ENCODE measurements around the gene USP34.
"Not testable (repeated sequence)": the region's sequence is repeated elsewhere in the genome, so short reads cannot be mapped to it uniquely, and the experiment has no call there.

The USP34 gene, protein sequence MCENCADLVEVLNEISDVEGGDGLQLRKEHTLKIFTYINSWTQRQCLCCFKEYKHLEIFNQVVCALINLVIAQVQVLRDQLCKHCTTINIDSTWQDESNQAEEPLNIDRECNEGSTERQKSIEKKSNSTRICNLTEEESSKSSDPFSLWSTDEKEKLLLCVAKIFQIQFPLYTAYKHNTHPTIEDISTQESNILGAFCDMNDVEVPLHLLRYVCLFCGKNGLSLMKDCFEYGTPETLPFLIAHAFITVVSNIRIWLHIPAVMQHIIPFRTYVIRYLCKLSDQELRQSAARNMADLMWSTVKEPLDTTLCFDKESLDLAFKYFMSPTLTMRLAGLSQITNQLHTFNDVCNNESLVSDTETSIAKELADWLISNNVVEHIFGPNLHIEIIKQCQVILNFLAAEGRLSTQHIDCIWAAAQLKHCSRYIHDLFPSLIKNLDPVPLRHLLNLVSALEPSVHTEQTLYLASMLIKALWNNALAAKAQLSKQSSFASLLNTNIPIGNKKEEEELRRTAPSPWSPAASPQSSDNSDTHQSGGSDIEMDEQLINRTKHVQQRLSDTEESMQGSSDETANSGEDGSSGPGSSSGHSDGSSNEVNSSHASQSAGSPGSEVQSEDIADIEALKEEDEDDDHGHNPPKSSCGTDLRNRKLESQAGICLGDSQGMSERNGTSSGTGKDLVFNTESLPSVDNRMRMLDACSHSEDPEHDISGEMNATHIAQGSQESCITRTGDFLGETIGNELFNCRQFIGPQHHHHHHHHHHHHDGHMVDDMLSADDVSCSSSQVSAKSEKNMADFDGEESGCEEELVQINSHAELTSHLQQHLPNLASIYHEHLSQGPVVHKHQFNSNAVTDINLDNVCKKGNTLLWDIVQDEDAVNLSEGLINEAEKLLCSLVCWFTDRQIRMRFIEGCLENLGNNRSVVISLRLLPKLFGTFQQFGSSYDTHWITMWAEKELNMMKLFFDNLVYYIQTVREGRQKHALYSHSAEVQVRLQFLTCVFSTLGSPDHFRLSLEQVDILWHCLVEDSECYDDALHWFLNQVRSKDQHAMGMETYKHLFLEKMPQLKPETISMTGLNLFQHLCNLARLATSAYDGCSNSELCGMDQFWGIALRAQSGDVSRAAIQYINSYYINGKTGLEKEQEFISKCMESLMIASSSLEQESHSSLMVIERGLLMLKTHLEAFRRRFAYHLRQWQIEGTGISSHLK (N-terminal part only)

DNA sequence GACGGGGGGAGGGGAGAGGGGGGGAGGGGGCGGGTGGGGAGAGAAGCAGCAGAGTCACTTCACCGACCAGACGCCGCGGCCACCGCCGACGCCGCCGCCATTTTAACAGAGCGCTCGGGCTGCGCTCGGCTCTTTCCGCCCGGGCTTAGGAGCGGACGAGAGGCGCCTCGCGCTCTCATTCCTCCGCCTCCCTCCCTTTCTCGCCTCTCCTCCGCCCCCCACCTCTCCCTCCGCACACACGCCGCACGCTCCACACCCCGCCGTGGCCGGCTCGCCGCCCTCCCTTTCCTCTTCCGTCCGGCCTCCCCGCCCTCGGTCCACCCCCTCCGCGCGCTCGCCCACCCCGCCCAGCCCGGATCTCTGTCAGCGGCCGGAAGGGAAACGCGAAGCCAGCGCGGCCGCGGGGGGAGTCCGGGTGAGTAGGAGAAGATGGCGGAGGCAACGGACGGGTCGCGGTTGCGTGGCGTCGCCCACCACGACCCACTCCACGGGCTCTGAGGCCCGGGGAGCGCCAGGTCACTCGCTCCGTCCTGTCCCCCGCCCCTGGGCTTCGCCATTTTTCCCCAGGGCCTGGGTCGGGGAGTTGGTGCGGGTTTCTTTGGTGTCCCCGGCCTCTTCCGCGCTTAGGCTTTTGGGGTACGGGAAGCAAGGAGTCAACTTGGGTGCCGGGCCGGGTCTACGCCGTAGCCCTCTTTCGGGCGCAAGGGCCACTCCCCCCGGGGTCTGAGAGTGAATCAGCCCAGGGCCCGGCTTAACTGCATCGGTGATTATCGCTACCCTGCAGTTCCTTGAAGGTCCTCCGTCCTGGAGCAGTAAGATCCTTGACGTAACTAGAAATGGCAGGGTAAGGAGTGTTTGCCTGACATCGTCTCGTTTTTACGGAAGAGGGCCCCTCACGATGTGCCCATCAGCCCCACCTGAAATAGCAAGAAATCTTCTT is at the start of gene USP34:
TSS of gene USP34 (minus strand) at position 123 of the 940 bp plus-strand sequence. CDS start 395 bp downstream, outside the sequence.
- DNase-seq (ENCODE audit: low spot score), result peak; percentile 95

DNA sequence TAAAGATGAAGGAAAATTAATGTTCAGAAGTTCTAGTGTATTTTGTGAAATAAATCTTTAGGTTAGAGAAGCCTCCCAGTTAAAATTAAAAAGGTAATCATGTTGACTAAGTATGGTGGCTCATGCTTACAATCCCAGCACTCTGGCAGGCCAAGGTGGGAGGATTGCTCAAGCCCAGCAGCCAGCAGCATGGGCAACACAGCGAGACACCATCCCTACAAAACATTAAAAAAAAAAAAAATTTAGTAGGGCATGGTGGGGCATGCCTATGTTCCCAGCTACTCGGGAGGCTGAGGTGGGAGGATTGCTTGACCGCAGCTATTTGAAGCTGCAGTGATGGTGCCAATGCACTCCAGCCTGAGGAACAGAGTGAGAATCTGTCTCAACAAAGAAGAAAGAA is 49.4 kb upstream of the USP34 start:
- DNase-seq (ENCODE audit: low spot score), result no peak

DNA sequence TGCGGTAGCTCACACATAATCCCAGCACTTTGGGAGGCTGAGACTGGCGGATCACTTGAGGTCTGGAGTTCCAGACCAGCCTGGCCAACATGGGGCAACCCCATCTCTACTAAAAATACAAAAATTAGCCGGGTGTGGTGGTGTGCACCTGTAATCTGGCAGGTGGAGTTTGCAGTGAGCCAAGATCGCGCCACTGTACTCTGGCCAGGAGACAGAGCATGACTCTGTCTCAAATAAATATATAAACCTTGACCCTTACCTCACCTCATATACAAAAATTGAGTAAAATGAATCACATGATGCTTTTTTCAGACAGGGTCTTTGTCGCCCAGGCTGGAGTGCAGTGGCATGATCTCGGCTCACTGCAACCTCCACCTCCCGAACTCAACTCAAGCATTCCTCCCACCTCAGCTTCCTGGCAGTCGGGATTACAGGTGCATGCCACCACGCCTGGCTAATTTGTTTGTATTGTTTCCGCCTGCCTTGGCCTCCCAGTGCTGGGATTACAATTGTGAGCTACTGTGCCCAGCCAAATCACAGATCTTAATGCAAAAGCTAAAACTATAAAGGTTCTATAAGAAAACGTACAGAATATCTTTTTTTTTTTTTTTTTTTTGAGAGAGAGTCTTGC is 42.0 kb upstream of the USP34 start:
- no peak for DNase-seq (ENCODE audit: low spot score)

DNA sequence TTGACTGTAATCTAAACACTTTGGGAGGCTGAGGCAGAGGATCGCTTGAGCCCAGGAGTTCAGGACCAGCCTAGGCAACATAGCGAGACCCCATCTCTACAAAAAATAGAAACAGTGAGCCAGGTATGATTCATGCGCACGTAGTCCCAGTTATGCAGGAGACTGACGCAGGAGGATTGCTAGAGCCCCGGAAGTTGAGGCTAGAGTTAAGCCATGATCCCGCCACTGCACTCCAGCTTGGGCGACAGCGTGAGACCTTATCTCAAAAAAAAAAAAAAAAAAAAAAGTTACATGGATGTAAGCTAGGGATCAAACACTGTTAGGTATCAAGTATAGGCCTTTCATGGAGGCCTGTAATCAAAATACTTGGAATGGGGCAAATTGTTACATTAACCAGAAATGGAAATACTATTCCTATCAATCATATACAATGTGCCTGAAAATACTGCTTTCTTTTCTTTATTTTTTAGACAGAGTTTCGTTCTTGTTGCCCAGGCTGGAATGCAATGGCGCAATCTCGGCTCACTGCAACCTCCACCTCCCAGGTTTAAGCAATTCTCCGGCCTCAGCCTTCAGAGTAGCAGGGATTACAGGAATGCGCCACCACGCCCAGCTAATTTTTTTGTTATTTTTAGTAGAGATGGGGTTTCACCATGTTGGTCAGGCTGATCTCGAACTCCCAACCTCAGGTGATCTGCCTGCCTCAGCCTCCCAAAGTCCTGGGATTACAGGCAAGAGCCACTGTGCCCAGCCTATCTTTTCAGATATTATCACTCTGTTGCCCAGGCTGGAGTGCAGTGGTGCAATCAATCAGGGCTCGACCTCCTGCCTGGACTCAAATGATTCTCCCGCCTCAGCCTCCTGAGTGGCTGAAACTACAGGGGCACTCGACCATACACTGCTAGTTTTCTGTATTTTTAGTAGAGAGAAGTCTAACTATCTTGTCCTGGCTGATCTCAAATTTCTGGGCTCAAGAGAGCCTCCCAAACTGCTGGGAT is 40.1 kb upstream of the USP34 start:
- DNase-seq (ENCODE audit: low spot score), result no peak

DNA sequence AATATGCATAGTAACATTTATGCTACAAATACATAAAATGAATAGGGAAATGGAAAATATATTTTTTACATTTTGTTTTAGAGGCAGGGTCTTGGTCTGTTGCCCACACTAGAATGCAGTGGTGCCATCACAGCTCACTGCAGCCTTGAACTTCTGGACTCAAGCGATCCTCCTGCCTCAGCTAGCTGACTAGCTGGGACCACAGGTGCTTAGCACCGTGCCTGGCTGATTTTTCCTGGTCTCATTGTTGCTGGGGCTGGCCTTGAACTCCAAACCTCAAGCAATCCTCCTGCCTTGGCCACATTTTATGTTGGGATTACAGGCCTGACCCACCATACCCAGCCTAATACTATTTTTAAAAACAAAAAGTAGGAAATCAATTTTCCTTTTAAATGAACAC is 34.1 kb upstream of the USP34 start:
- no peak for DNase-seq (ENCODE audit: low spot score)

DNA sequence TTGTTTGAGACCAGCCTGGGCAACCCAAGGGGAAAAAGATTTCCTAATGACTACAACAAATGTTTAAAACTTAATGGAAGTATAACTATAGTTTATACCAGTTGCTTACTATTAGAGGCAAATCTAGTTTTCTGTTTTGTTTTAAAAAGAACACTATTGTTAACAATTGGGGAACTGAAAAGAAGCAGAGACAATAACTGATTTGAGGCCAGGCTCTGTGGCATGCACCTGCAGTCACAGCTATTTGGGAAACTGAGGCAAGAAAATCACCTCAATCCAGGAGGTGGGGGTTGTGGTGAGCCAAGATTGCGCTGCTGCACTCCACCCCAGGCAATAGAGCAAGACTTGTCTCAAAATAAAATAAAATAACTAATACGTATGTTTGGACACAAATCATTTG is 28.2 kb upstream of the USP34 start:
- DNase-seq (ENCODE audit: low spot score), result no peak

DNA sequence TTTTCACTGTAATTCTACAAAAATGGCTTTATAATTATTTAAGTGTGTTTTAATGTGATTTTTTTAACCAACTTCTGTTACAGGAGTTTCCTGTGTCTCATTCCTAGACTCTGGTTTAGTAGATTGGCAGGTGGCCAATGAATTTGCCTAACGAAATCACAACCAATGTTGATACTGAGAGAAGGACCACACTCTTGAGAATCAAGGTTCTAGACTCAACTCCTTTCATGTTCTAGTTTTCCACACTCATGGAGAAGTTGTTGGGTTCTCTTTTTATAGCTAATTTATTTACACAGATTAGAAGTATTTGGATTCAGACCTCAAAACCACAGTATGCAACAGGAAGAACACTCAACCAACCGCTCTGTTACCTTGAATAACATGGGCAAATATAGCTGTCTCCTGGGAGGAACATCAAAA is 22.6 kb upstream of the USP34 start:
- peak; percentile 6 for DNase-seq (ENCODE audit: low spot score)

DNA sequence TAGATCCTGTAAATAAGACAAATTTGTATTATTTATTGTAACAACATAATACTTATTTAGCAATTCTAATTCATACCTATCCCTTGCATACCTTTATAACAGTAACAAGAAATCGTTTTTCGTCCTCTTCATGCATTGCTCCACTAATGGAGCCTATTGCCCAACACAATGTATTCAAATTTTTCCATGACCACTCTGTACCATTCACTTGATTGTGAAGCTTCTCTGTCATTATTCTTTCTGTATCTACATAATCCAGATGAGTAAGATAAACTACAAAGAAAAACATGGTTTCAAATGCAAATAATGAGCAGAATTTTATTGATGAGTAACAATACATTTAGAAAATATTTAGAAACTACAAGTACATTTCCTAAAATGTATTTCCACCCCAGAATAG is 21.6 kb upstream of the USP34 start:
- no peak for DNase-seq (ENCODE audit: low spot score)

DNA sequence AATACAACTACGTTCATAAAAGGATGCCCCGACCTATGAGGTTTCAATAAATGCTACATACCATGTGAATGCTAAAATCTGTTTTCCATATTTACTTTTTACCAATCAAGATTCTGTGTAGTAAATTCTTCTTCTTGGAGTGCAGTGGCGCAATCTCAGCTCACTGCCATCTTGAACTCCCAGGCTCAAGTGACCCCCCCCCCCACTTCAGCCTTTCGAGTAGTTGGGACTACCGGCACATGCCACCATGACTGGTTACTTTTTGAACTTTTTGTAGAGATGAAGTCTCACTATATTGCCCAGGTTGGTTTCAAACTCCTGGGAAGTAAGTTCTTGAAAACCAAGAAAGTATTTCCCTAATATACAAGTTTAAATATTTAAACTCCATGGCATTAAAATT is 14.4 kb upstream of the USP34 start:
- no peak for DNase-seq (ENCODE audit: low spot score)

DNA sequence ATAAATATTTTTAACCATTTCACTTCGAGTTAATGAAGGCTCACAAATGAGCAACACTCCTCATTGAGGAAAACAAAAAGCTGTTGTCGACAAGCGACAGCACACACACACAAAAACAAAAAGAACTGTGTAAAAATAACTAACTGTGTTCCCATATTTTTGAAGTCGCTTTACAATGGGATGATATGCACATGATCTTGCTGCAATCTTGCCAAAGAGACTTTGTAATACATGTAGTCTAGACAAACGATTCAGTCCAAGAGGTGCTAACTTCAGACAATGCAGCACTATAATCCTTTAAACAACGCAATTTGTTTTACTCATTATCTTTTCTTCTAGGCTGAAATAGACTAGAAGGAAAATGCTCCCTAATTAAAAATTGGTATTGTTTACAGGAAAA is 7.2 kb upstream of the USP34 start:
- no peak for DNase-seq (ENCODE audit: low spot score)

DNA sequence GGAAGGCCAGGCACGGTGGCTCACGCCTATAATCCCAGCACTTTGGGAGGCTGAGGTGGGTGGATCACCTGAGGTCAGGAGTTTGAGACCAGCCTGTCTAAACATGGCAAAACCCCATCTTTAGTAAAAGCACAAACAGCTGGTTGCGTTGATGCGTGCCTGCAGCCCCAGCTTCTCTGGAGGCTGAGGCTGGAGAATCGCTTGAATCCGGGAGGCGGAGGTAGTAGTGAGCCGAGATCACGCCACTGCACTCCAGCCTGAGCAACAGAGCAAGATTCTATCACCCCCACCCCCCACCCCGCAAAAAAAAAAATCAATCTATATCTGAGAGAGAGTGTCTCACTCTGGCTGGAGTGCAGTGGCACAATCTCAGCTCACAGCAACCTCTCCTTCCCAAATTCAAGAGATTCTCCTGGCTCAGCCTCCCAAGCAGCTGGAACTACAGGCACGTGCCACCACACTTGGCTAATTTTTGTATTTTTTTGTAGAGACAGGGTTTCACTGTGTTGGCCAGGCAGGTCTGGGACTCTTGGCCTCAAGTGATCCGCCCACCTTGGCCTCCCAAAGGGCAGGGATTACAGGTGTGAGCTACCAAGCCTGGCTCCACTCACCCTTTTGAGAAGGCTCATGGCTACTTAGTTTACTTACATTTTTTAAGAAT is 6.2 kb upstream of the USP34 start:
- DNase-seq (ENCODE audit: low spot score), result not testable (repeated sequence)

DNA sequence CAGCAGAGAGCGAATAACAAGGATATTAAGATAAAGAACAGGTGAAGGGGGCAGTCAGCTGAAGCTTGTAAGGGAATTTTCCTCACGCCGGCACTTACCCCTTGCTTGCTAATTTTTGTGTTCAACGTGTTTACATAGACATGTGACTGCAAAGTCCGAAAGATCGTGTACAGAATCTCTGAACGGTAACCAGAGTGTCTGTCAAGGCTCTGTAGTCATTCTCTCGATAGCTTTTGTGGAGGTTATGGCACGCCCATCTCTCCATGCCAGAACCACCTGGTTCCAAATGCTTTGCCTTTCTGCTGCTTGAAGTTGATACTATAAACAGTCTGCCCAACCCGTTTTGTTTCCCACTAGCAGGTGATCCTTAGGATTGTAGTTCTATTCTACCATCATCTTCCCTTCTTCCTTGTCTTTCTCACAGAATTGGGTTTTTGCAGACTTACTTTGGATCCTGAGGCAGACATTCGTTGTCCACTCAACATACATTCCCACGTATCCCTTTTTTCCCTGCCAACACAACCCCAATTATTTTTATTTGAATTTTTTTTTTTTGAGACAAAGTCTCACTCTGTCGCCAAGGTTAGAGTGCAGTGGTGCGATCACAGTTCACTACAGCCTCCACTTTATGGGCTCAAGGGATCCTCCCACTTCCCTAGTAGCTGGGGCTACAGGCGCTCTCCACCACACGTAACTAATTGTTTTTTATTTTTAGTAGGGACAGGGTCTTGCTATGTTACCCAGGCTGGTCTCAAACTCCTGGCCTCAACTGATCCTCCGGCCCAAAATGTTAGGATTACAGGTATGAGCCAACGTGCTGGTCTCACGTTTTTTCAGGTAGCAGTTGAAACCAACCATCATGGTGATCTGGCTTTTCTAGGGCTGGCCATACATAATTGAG is 1.3 kb upstream of the USP34 start:
- peak; percentile 15 for DNase-seq (ENCODE audit: low spot score)

DNA sequence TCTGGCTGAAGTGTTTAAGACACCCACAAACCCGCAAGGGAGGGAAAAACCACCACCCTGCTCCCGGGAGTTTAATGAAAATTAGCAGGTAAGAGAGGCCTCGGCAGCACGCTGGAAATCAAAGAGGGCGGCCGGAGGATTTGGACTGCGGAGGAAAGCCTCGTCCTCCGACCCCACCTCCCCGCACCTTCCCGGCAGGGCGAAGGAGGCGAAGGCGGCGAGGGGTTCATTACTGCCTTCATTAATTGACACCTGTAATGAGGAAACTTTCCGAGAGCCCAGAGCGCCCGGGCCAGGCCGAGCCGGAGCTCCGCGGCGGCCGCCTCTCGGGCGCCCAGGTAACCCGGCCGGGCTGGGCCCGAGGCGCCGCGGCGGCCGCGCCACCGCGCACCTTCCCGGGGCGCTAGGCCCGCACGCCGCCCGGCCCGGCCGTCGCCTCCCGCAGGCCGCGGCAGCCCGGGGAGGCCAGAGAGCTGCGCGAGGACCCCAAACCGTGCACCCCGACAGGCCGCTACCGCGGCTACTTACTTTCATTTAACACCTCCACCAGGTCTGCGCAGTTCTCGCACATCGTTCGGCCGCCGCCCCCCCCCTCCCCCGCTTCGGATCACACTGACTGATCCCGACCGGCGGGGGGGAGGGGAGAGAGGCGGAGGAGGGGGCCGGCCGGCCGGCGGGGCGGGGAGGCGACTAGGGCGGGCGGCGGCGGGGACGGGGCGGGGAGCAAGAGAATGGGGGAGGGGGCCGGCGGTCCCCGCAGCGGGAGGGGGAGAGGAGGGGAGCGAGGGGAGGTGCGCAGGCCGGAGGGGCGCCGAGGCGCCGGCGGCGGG is 550 bp downstream of the USP34 start:
- DNase-seq (ENCODE audit: low spot score), result peak; percentile 89

DNA sequence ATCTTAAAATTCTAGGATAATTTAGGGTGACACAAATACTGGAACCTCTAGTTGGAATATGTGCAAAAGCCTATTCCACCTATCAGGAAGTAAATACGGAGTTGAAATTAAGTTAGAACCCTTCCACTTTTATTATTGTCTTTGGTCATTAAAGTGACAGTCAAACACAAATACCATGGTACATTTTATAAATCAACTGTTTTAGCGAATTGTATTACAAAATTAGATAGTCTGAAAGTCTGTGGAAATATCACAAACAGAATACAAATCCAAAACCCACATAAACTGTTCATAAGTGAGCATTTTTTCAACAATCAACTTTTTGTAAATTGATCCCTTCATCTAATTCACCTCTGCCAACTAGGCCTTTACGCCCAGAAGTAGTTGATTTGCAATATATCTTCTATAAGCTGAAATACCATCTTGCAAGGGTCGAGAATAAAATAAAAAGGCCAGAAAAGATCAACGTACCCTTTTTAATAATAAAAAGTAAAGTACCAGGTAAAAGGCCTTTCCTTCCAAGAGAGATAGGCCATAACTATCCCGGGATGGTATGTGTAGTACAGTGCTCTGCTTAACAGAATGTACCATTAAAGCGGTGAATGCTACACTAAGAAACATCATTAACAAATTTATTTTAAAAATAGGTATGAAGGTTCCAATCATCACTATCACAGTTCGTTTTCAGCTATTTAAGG is 1.3 kb downstream of the USP34 start:
- DNase-seq (ENCODE audit: low spot score), result peak; percentile 12

DNA sequence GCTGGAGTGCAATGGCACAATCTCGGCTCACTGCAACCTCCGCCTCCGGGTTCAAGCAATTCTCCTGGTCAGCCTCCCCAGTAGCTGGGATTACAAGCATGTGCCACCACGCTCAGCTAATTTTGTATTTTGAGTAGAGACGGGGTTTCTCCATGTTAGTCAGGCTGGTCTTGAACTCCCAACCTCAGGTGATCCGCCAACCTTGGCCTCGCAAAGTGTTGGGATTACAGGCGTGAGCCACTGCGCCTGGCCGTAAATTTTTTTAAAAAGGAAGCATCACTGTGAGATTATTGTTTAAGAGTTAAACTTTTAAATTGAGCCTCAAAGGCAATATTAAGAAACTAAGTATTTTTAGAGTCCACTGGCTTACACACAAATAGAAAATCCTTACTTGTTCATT is 2.7 kb downstream of the USP34 start:
- not testable (repeated sequence) for DNase-seq (ENCODE audit: low spot score)

DNA sequence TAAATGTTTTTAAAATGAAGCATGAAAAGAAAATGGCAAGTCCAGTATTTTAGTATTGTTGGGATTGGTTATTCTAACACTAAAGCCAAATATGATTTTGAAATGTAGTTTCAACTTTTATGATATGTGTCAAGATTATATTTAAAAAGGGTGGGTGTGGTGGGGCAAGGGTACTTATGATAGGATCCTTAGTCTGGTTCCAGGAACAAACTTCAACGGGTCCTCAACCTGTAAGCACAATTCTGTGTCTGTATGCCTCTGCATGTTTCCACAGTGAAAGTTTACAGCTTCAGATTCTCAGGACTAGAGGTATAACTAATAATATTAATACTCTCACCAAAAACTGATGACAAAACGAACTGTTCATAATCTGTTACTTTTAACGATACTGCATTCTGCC is 5.8 kb downstream of the USP34 start:
- no peak for DNase-seq (ENCODE audit: low spot score)

Data from AG08396 (cell line).